Neural cell (in vitro differentiated cells): ENCODE results near the gene SNAPC2. TPM values are rescaled to one million over a fixed set of nuclear protein-coding genes. Genes with fewer than 3 reads are reported as not detected.

ENCODE experiments used
- H2AFZ ChIP-seq: fragments of 200-600, 300-800 bp; sonication (generic), shearing (Covaris generic); 2 replicates; pipeline ENCODE4 v1.6.0; 2014; ENCODE audit warnings: low read depth, mild to moderate bottlenecking, antibody characterized with exemption, low read length, moderate library complexity
- H3F3A ChIP-seq: fragments of 200-600 bp; shearing (Covaris generic); 2 replicates; pipeline ENCODE4 v1.6.1; 2016; ENCODE audit warnings: mild to moderate bottlenecking, moderate library complexity, mixed read lengths, antibody characterized with exemption, low read length; ENCODE audit not compliant: insufficient read depth, poor library complexity, severe bottlenecking
- H3K27ac ChIP-seq: fragments of 200-600, 300-800 bp; sonication (generic), shearing (Covaris generic); 2 replicates; pipeline ENCODE4 v1.5.1; 2014; ENCODE audit warnings: mild to moderate bottlenecking, low read length, moderate library complexity
- H3K27me3 ChIP-seq: fragments of 300-800, 200-600 bp; sonication (generic), shearing (Covaris generic); 2 replicates; pipeline ENCODE4 v1.6.0; 2014; ENCODE audit warnings: mild to moderate bottlenecking, low read depth, low read length, moderate library complexity; ENCODE audit not compliant: insufficient read depth
- H3K36me3 ChIP-seq: fragments of 300-800, 200-600 bp; sonication (generic), shearing (Covaris generic); 2 replicates; pipeline ENCODE4 v1.5.1; 2014; ENCODE audit warnings: mild to moderate bottlenecking, antibody characterized with exemption, low read length, moderate library complexity; ENCODE audit not compliant: insufficient read depth
- H3K4me2 ChIP-seq: fragments of 300-800, 200-600 bp; sonication (generic), shearing (Covaris generic); 2 replicates; pipeline ENCODE4 v1.6.0; 2014; ENCODE audit warnings: mild to moderate bottlenecking, low read length
- H3K4me3 ChIP-seq: fragments of 300-800, 200-600 bp; sonication (generic), shearing (Covaris generic); 2 replicates; pipeline ENCODE4 v1.5.1; 2014; ENCODE audit warnings: mild to moderate bottlenecking, low read length, moderate library complexity
- H3K79me2 ChIP-seq: fragments of 200-600 bp; shearing (Covaris generic); replicated peaks from 2 replicates; pipeline ENCODE4 v1.6.0; 2014; ENCODE audit warnings: mild to moderate bottlenecking, low read length, moderate library complexity; ENCODE audit not compliant: insufficient read depth
- H3K9ac ChIP-seq: fragments of 300-800, 200-600 bp; sonication (generic), shearing (Covaris generic); 2 replicates; pipeline ENCODE4 v1.6.1; 2016; ENCODE audit warnings: mild to moderate bottlenecking, low read length, mixed read lengths
- H3K9me2 ChIP-seq: fragments of 200-600 bp; shearing (Covaris generic); 2 replicates; pipeline ENCODE4 v1.6.1; 2016; ENCODE audit warnings: mild to moderate bottlenecking, low read length, mixed read lengths; ENCODE audit not compliant: insufficient read depth
- H3K9me3 ChIP-seq: fragments of 200-600, 300-800 bp; sonication (generic), shearing (Covaris generic); 2 replicates; pipeline ENCODE4 v1.6.1; 2016; ENCODE audit warnings: mild to moderate bottlenecking, mixed run types, low read length, moderate library complexity, mixed read lengths
- H4K20me1 ChIP-seq: fragments of 200-600 bp; shearing (Covaris generic); 2 replicates; pipeline ENCODE4 v1.6.1; 2016; ENCODE audit warnings: mild to moderate bottlenecking, mixed run types; ENCODE audit not compliant: insufficient read depth
- CTCF ChIP-seq: fragments of 450-650 bp; IDR thresholded peaks from 2 replicates; pipeline ENCODE4 v1.5.1; 2014; ENCODE audit warnings: antibody characterized with exemption, mild to moderate bottlenecking, moderate library complexity; ENCODE audit not compliant: poor library complexity, severe bottlenecking
- EP300 ChIP-seq: fragments of 450-650 bp; conservative IDR thresholded peaks from 2 replicates; pipeline ENCODE4 v1.6.1; 2014; ENCODE audit warnings: antibody characterized with exemption, mild to moderate bottlenecking, moderate library complexity; ENCODE audit not compliant: poor library complexity, severe bottlenecking
- MXI1 ChIP-seq: fragments of 450-650 bp; conservative IDR thresholded peaks from 2 replicates; pipeline ENCODE4 v1.6.1; 2014; ENCODE audit warnings: antibody characterized with exemption, mild to moderate bottlenecking; ENCODE audit not compliant: poor library complexity, severe bottlenecking
- POLR2AphosphoS5 ChIP-seq: IDR thresholded peaks from 2 replicates; pipeline ENCODE4 v1.6.1; 2012
- RAD21 ChIP-seq: fragments of 450-650 bp; conservative IDR thresholded peaks from 2 replicates; pipeline ENCODE4 v1.6.1; 2014; ENCODE audit warnings: antibody characterized with exemption, mild to moderate bottlenecking, moderate library complexity
- REST ChIP-seq: IDR thresholded peaks from 2 replicates; pipeline ENCODE4 v1.6.1; 2012; ENCODE audit warnings: borderline replicate concordance
- SMC3 ChIP-seq: fragments of 450-650 bp; conservative IDR thresholded peaks from 2 replicates; pipeline ENCODE4 v1.6.1; 2014; ENCODE audit warnings: antibody characterized with exemption, mild to moderate bottlenecking, moderate library complexity; ENCODE audit not compliant: poor library complexity
- polyA plus RNA-seq: library from polyadenylated mRNA; depleted of rRNA; stranded (reverse); fragments of >200 nt; gene quantifications from 2 replicates; pipeline ENCODE4 v1.2.3, GENCODE V29; 2014

Gene SNAPC2
- polyA plus RNA-seq, 1 donor from 2014 or later = 12.8 TPM

- Histone ChIP-seq H4K20me1 (no peaks in the 10 kb centered on the region), H3K79me2 (no peaks in the 10 kb centered on the region), H3K27me3 (no peaks in the 10 kb centered on the region), H3K36me3 (no peaks in the 10 kb centered on the region), H3F3A (no peaks in the 10 kb centered on the region), H3K4me3 (no peak overlapping the region), H3K9me2 (no peaks in the 10 kb centered on the region), H3K9ac (no peak overlapping the region), H3K9me3 (no peaks in the 10 kb centered on the region), H3K4me2 (no peak overlapping the region), H2AFZ (no peak overlapping the region), H3K27ac (no peak overlapping the region)
- TF ChIP-seq SMC3 = no peak
- TF ChIP-seq CTCF = no peak
- no peak for TF ChIP-seq MXI1
- TF ChIP-seq REST = no peak
- no peak for TF ChIP-seq EP300
Measured at GRCh38 chr19:7968796-7969554, 48.8 kb downstream of the SNAPC2 start.

- no peaks in the 10 kb centered on the region for H3F3A ChIP-seq
- H3K4me3 ChIP-seq = no peak overlapping the region
- no peaks in the 10 kb centered on the region for H4K20me1 ChIP-seq
- no peaks in the 10 kb centered on the region for H3K9me3 ChIP-seq
- no peak overlapping the region for H3K4me2 ChIP-seq
- TF ChIP-seq RAD21 = no peak
- no peak for TF ChIP-seq SMC3
- TF ChIP-seq EP300 = no peak
- TF ChIP-seq POLR2AphosphoS5 = no peak
- no peak for TF ChIP-seq MXI1
- H3K27ac ChIP-seq = no peak overlapping the region
- no peak overlapping the region for H3K9ac ChIP-seq
- H3K36me3 ChIP-seq = no peaks in the 10 kb centered on the region
- H3K9me2 ChIP-seq = no peaks in the 10 kb centered on the region
- no peaks in the 10 kb centered on the region for H3K79me2 ChIP-seq
- H3K27me3 ChIP-seq = no peaks in the 10 kb centered on the region
- H2AFZ ChIP-seq = no peak overlapping the region
Measured at GRCh38 chr19:7969555-7969939, 49.4 kb downstream of the SNAPC2 start.
